AG04450 (cell line): ENCODE results near the gene METTL26. TPM values are rescaled to one million over a fixed set of nuclear protein-coding genes. Genes with fewer than 3 reads are reported as not detected.
A peak's percentile ranks its signal among the peaks of the same experiment; 100 is the strongest.

Experiments
- CTCF ChIA-PET: fragments of 300-600, 350-600 bp; formaldehyde crosslinking; extraction: SDS; loops from one replicate; lab custom pipeline; 2022; ENCODE audit warnings: antibody characterized with exemption, inconsistent platforms; lab: Charles Lee
- POLR2A ChIA-PET: fragments of 350-600 bp; formaldehyde crosslinking; extraction: SDS; loops from one replicate; lab custom pipeline; 2021; ENCODE audit warnings: antibody characterized with exemption, inconsistent platforms; lab: Yijun Ruan, JAX
- DNase-seq: peaks from one replicate; pipeline ENCODE4 v3.0.0-alpha.2; 2011; ENCODE audit warnings: low read depth, low spot score
- H3K27ac ChIP-seq: one replicate; pipeline ENCODE4 v1.5.1; 2012; ENCODE audit warnings: low read depth, low read length, control low read depth
- H3K27me3 ChIP-seq: one replicate; pipeline ENCODE4 v1.6.0; 2012; ENCODE audit warnings: low read length; ENCODE audit not compliant: control insufficient read depth, insufficient read depth
- H3K4me3 ChIP-seq: 2 replicates; pipeline ENCODE4 v1.5.1; 2011; ENCODE audit warnings: mild to moderate bottlenecking, low read depth, low read length, control low read depth
- H3K9me3 ChIP-seq: 2 replicates; pipeline ENCODE4 v1.5.1; 2012; ENCODE audit warnings: low read length; ENCODE audit not compliant: control insufficient read depth, insufficient read depth
- CTCF ChIP-seq: IDR thresholded peaks from 2 replicates; pipeline ENCODE4 v1.5.1; 2011; ENCODE audit warnings: low read depth, low read length, control low read depth, inconsistent platforms
- polyA plus RNA-seq: library from polyadenylated mRNA; depleted of rRNA; stranded (reverse); fragments of >200 nt; gene quantifications from 2 replicates; pipeline ENCODE4 v1.2.3, GENCODE V29; 2011

Gene METTL26
- polyA plus RNA-seq, 1 experiment, result 58.3 TPM

GRCh38 chr16:628321-629061 is 7.6 kb downstream of the METTL26 start:
- Histone ChIP-seq H3K4me3 (no peak overlapping the region), H3K9me3 (peaks cover 14% of the 10 kb centered on the region; the same call in 1 of the 2 replicates), H3K27me3 (no peaks in the 10 kb centered on the region), H3K27ac (no peak overlapping the region)
- DNase-seq, result no peak
- TF ChIP-seq CTCF, result no peak
- ChIA-PET POLR2A (interaction anchor here (2.3 kb wide), 1 partner anchor 8 kb away, joined by 10 read pairs; the partner anchor contains the start of gene METTL26), CTCF (interaction anchor here (0.6 kb wide), 1 partner anchor 665 kb away, joined by 3 read pairs; no protein-coding TSS in a partner anchor)

GRCh38 chr16:627454-628239 is 8.5 kb downstream of the METTL26 start:
- Histone ChIP-seq H3K4me3 (no peak overlapping the region), H3K9me3 (peaks cover 17% of the 10 kb centered on the region; the same call in 1 of the 2 replicates), H3K27ac (peak overlapping the region; percentile 86), H3K27me3 (no peaks in the 10 kb centered on the region)
- no peak for TF ChIP-seq CTCF
- POLR2A ChIA-PET, result interaction anchor here (0.6 to 2.3 kb wide), 2 partner anchors 9 to 37 kb away, joined by 3 to 10 read pairs; partner anchors contain the start of genes METTL26 and RAB40C
- CTCF ChIA-PET, result no interaction called here
- DNase-seq, result no peak

- ChIA-PET CTCF (no interaction called here), POLR2A (interaction anchor here (0.6 to 2.3 kb wide), 2 partner anchors 9 to 37 kb away, joined by 3 to 10 read pairs; partner anchors contain the start of genes METTL26 and RAB40C)
- H3K27ac ChIP-seq, result peak overlapping the region; percentile 86
- no peak for TF ChIP-seq CTCF
- H3K4me3 ChIP-seq, result no peak overlapping the region
- peaks cover 20% of the 10 kb centered on the region; the same call in 1 of the 2 replicates for H3K9me3 ChIP-seq
- peak; percentile 91 for DNase-seq
- no peaks in the 10 kb centered on the region for H3K27me3 ChIP-seq
Measured at GRCh38 chr16:626787-627453, 9.2 kb downstream of the METTL26 start.

- Histone ChIP-seq H3K4me3 (no peak overlapping the region), H3K9me3 (peaks cover 20% of the 10 kb centered on the region; the same call in 1 of the 2 replicates), H3K27ac (peak overlapping the region; percentile 86), H3K27me3 (no peaks in the 10 kb centered on the region)
- DNase-seq, result no peak
- TF ChIP-seq CTCF, result no peak
- POLR2A ChIA-PET, result interaction anchor here (2.3 kb wide), 1 partner anchor 10 kb away, joined by 10 read pairs; the partner anchor contains the start of gene METTL26
- CTCF ChIA-PET, result interaction anchor here (0.6 kb wide), 1 partner anchor 855 kb away, joined by 7 read pairs; no protein-coding TSS in a partner anchor
Measured at GRCh38 chr16:625977-626765, 9.9 kb downstream of the METTL26 start.
